Measurements from ENCODE around the gene MFSD6. TPM values are rescaled to one million over a fixed set of nuclear protein-coding genes. Genes with fewer than 3 reads are reported as not detected.

The MFSD6 gene
- polyA plus RNA-seq, 1 of the 3 experiments (the other 2 are of a cell fraction) = 15.1 TPM

DNA sequence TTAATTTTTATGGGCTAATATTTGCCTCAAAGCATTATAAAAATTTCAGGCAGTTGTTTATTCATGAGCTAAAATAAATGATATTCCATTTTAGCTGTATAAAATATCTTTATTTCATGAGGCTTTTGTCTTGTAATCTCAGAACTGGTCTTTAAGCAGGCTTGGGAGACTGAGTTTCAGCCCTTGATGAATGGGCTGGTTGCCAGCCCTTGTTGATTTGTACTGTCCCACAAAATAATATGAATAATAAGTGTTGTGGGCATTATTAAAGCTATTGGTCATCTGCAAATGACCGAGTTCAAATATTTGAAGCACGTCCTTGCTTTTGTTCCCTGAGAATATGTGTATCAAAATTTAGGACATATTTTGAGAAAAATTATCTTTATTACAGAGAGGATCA is 46.6 kb upstream of the MFSD6 start:
- Histone ChIP-seq H3K4me3 (ENCODE audit: low read depth in 2 of 2, low read length in 1 of 2) (no peak overlapping the region), H3K4me1 (ENCODE audit: control insufficient read depth in 1 of 2, insufficient read depth in 2 of 2, low read depth in 1 of 2, low read length in 1 of 2) (peaks cover 0 to 8% of the 10 kb centered on the region in 2 experiments; a peak in 2 of 4 replicates), H3K27me3 (ENCODE audit: insufficient read depth) (no peaks in the 10 kb centered on the region), H4K20me1 (ENCODE audit: insufficient read depth) (no peaks in the 10 kb centered on the region), H3K36me3 (replicated peaks in 1 of 2; ENCODE audit: control insufficient read depth in 1 of 2, insufficient read depth in 2 of 2, low read length in 1 of 2) (no peaks in the 10 kb centered on the region), H3K27ac (ENCODE audit: low read depth in 2 of 2, low read length in 1 of 2) (no peak overlapping the region), H3K79me2 (ENCODE audit: insufficient read depth) (no peaks in the 10 kb centered on the region), H3F3A (replicated peaks; ENCODE audit: insufficient read depth) (no peaks in the 10 kb centered on the region), H3K9me3 (no peaks in the 10 kb centered on the region), H3K9me2 (no peaks in the 10 kb centered on the region), H2AFZ (ENCODE audit: low read depth) (no peak overlapping the region), H3K4me2 (no peak overlapping the region), H3K9ac (no peak overlapping the region)
- DNase-seq = no peak
- POLR2A ChIA-PET = no interaction called here
- CTCF ChIA-PET = interaction anchor here (0.8 to 0.9 kb wide), 2 partner anchors 42 to 149 kb away, joined by 3 read pairs; partner anchors contain the start of gene HIBCH
- WGBS (ENCODE audit: low lambda C conversion rate) = 68% methylated on average over 2 of the region's 2 CpGs
- no peak for TF ChIP-seq FOXJ3 (CRISPR knock-in tag; IDR thresholded peaks at IDR 0.05)
- no peak for TF ChIP-seq CHD2 (IDR thresholded peaks at IDR 0.05; ENCODE audit: low read length, partially characterized antibody)

DNA sequence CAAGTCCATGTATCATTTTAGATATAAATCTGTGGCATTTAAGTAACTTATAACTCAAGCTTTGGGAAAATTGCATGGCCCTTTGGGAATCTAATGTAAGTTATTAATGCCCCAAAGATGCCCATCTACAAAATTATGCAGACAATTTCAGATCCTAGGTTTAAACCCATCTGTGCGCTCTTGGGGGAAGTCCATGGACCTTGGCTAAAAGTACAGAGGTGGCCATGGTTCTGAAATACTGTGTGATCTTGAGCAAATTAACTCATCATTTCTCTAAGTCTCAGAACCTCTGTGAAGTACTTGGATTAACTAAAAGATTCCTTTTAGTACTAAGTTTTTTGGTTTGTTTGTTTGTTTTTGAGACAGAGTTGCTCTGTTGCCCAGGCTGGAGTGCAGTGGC is 45.3 kb upstream of the MFSD6 start:
- DNase-seq = no peak

More for the DNA sequence above, 45.3 kb upstream of the MFSD6 start:
- no peak overlapping the region for H2AFZ ChIP-seq (ENCODE audit: low read depth)
- no peak overlapping the region for H3K27ac ChIP-seq (ENCODE audit: low read depth in 2 of 2, low read length in 1 of 2)
- H3K9me2 ChIP-seq = no peaks in the 10 kb centered on the region
- H3K9me3 ChIP-seq = no peaks in the 10 kb centered on the region
- H3K9ac ChIP-seq = no peak overlapping the region
- CTCF ChIA-PET = no interaction called here
- H3F3A ChIP-seq (replicated peaks; ENCODE audit: insufficient read depth) = no peaks in the 10 kb centered on the region
- 100% methylated on average over 1 of the region's 1 CpG for WGBS (ENCODE audit: low lambda C conversion rate)
- no peaks in the 10 kb centered on the region for H3K36me3 ChIP-seq (replicated peaks in 1 of 2; ENCODE audit: control insufficient read depth in 1 of 2, insufficient read depth in 2 of 2, low read length in 1 of 2)
- H3K27me3 ChIP-seq (ENCODE audit: insufficient read depth) = no peaks in the 10 kb centered on the region
- TF ChIP-seq SMC3 (IDR thresholded peaks at IDR 0.05; ENCODE audit: low read depth, low read length) (no peak), IRF3 (IDR thresholded peaks at IDR 0.05; ENCODE audit: low read depth, low read length) (no peak), ZBTB33 (IDR thresholded peaks at IDR 0.05; ENCODE audit: borderline replicate concordance, low read depth) (no peak), MEF2A (IDR thresholded peaks at IDR 0.05; ENCODE audit: borderline replicate concordance, low read depth) (no peak), NRF1 (IDR thresholded peaks at IDR 0.05; ENCODE audit: low read depth, low read length) (no peak), REST (IDR thresholded peaks at IDR 0.05; ENCODE audit: low read depth, low read length) (no peak), FOXJ3 (CRISPR knock-in tag; IDR thresholded peaks at IDR 0.05) (no peak), NFIC (IDR thresholded peaks at IDR 0.05; ENCODE audit: borderline replicate concordance) (no peak), FOXM1 (IDR thresholded peaks at IDR 0.05; ENCODE audit: low read depth) (no peak), SIN3A (IDR thresholded peaks at IDR 0.05; ENCODE audit: borderline replicate concordance, low read depth, low read length) (no peak), TCF12 (IDR thresholded peaks at IDR 0.05) (no peak), FOSL2 (IDR thresholded peaks at IDR 0.05; ENCODE audit: borderline replicate concordance, low read depth) (no peak), GATA2 (CRISPR knock-in tag; IDR thresholded peaks at IDR 0.05) (no peak), MAX (IDR thresholded peaks at IDR 0.05; ENCODE audit: low read depth) (no peak), RXRA (IDR thresholded peaks at IDR 0.05; ENCODE audit: borderline replicate concordance, low read depth) (no peak), CHD2 (IDR thresholded peaks at IDR 0.05; ENCODE audit: low read length, partially characterized antibody) (no peak), EP300 (IDR thresholded peaks at IDR 0.05; ENCODE audit: borderline replicate concordance in 1 of 2, low read depth in 1 of 2, low read length in 1 of 2) (no peak)
- TF ChIP-seq, protein P1, sequence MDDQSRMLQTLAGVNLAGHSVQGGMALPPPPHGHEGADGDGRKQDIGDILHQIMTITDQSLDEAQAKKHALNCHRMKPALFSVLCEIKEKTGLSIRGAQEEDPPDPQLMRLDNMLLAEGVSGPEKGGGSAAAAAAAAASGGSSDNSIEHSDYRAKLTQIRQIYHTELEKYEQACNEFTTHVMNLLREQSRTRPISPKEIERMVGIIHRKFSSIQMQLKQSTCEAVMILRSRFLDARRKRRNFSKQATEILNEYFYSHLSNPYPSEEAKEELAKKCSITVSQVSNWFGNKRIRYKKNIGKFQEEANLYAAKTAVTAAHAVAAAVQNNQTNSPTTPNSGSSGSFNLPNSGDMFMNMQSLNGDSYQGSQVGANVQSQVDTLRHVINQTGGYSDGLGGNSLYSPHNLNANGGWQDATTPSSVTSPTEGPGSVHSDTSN (IDR thresholded peaks at IDR 0.05) = no peak
- POLR2A ChIA-PET = no interaction called here
- H3K4me2 ChIP-seq = no peak overlapping the region
- no peak overlapping the region for H3K4me3 ChIP-seq (ENCODE audit: low read depth in 2 of 2, low read length in 1 of 2)
- peaks cover 0 to 8% of the 10 kb centered on the region in 2 experiments; a peak in 2 of 4 replicates for H3K4me1 ChIP-seq (ENCODE audit: control insufficient read depth in 1 of 2, insufficient read depth in 2 of 2, low read depth in 1 of 2, low read length in 1 of 2)
- H4K20me1 ChIP-seq (ENCODE audit: insufficient read depth) = no peaks in the 10 kb centered on the region
- H3K79me2 ChIP-seq (ENCODE audit: insufficient read depth) = no peaks in the 10 kb centered on the region
